Mesothelial cell of epicardium (in vitro differentiated cells): ENCODE measurements around the gene NUMA1. TPM values are rescaled to one million over a fixed set of nuclear protein-coding genes. Genes with fewer than 3 reads are reported as not detected.

ENCODE experiments used
- DNase-seq, 2 experiments: peaks; one replicate each; pipeline ENCODE4 v3.0.0; 2021; ENCODE audit warnings: low spot score in 2 of 2; ENCODE audit not compliant: unreplicated experiment in 2 of 2
- H3K27ac Mint-ChIP-seq: 2 replicates; pipeline ENCODE4 v1.8.0; 2021; ENCODE audit warnings: mixed read lengths
- H3K27me3 Mint-ChIP-seq: 2 replicates; pipeline ENCODE4 v1.8.0; 2021; ENCODE audit warnings: low read depth, mixed read lengths
- H3K36me3 Mint-ChIP-seq: 2 replicates; pipeline ENCODE4 v1.8.0; 2021; ENCODE audit warnings: mixed read lengths
- H3K4me1 Mint-ChIP-seq: 2 replicates; pipeline ENCODE4 v1.8.0; 2021; ENCODE audit warnings: mixed read lengths
- H3K4me3 Mint-ChIP-seq: 2 replicates; pipeline ENCODE4 v1.8.0; 2021; ENCODE audit warnings: mild to moderate bottlenecking, moderate library complexity, mixed read lengths
- H3K9me3 Mint-ChIP-seq: 2 replicates; pipeline ENCODE4 v1.8.0; 2021; ENCODE audit warnings: mixed read lengths
- total RNA-seq: library from RNA; stranded (reverse); gene quantifications from 3 replicates; pipeline ENCODE4 v1.2.1, GENCODE V29; 2021
- TF ChIP-seq, protein P1 (sequence below): fragments of 200-600 bp; sonication (generic); IDR thresholded peaks from one replicate; pipeline ENCODE4 v1.5.0; 2021; ENCODE audit warnings: antibody characterized with exemption; ENCODE audit not compliant: unreplicated experiment

The NUMA1 gene
- total RNA-seq, 1 donor from 2014 or later: 334 TPM

- no peaks in the 10 kb centered on the region for H3K27me3 Mint-ChIP-seq
- DNase-seq: no peak
- no peaks in the 10 kb centered on the region for H3K9me3 Mint-ChIP-seq
- no peak overlapping the region for H3K27ac Mint-ChIP-seq
- H3K4me1 Mint-ChIP-seq: peaks cover 20% of the 10 kb centered on the region
- TF ChIP-seq, protein P1, sequence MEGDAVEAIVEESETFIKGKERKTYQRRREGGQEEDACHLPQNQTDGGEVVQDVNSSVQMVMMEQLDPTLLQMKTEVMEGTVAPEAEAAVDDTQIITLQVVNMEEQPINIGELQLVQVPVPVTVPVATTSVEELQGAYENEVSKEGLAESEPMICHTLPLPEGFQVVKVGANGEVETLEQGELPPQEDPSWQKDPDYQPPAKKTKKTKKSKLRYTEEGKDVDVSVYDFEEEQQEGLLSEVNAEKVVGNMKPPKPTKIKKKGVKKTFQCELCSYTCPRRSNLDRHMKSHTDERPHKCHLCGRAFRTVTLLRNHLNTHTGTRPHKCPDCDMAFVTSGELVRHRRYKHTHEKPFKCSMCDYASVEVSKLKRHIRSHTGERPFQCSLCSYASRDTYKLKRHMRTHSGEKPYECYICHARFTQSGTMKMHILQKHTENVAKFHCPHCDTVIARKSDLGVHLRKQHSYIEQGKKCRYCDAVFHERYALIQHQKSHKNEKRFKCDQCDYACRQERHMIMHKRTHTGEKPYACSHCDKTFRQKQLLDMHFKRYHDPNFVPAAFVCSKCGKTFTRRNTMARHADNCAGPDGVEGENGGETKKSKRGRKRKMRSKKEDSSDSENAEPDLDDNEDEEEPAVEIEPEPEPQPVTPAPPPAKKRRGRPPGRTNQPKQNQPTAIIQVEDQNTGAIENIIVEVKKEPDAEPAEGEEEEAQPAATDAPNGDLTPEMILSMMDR: no peak
- no peak overlapping the region for H3K4me3 Mint-ChIP-seq
- H3K36me3 Mint-ChIP-seq: peaks cover 4% of the 10 kb centered on the region
Observed at GRCh38 chr11:72085621-72086351, 5.4 kb upstream of the NUMA1 start.

- H3K27me3 Mint-ChIP-seq: no peaks in the 10 kb centered on the region
- TF ChIP-seq, protein P1: no peak
- no peaks in the 10 kb centered on the region for H3K9me3 Mint-ChIP-seq
- DNase-seq: no peak
- no peak overlapping the region for H3K4me3 Mint-ChIP-seq
- H3K36me3 Mint-ChIP-seq: peaks cover 4% of the 10 kb centered on the region
- H3K27ac Mint-ChIP-seq: no peak overlapping the region
- H3K4me1 Mint-ChIP-seq: peaks cover 24% of the 10 kb centered on the region
Observed at GRCh38 chr11:72084965-72085364, 4.6 kb upstream of the NUMA1 start.

- Mint-ChIP-seq H3K27ac (peak overlapping the region; percentile 39), H3K4me1 (peaks cover 27% of the 10 kb centered on the region), H3K27me3 (no peaks in the 10 kb centered on the region), H3K9me3 (no peaks in the 10 kb centered on the region), H3K4me3 (no peak overlapping the region), H3K36me3 (peaks cover 4% of the 10 kb centered on the region)
- TF ChIP-seq, protein P1: no peak
- no peak for DNase-seq
Observed at GRCh38 chr11:72084076-72084475, 3.7 kb upstream of the NUMA1 start.

- Mint-ChIP-seq H3K27ac (peak overlapping the region; percentile 39), H3K27me3 (no peaks in the 10 kb centered on the region), H3K36me3 (peaks cover 4% of the 10 kb centered on the region), H3K9me3 (no peaks in the 10 kb centered on the region), H3K4me3 (no peak overlapping the region), H3K4me1 (peaks cover 34% of the 10 kb centered on the region)
- DNase-seq: no peak
- TF ChIP-seq, protein P1: no peak
Observed at GRCh38 chr11:72083414-72083813, 3.1 kb upstream of the NUMA1 start.

- DNase-seq: no peak
- H3K4me3 Mint-ChIP-seq: peak overlapping the region; percentile 97
- no peaks in the 10 kb centered on the region for H3K9me3 Mint-ChIP-seq
- peaks cover 4% of the 10 kb centered on the region for H3K36me3 Mint-ChIP-seq
- peak overlapping the region; percentile 80 for H3K27ac Mint-ChIP-seq
- H3K27me3 Mint-ChIP-seq: no peaks in the 10 kb centered on the region
- H3K4me1 Mint-ChIP-seq: peaks cover 38% of the 10 kb centered on the region
- TF ChIP-seq, protein P1: no peak
Observed at GRCh38 chr11:72081821-72082453, 1.6 kb upstream of the NUMA1 start.
